DOHH2 (cell line): Measurements from ENCODE around the gene HSPA13.
"Not testable (repeated sequence)": the region's sequence is repeated elsewhere in the genome, so short reads cannot be mapped to it uniquely, and the experiment has no call there.

Experiments used
- H3F3A ChIP-seq: fragments of 200-600 bp; sonication (generic), shearing (Covaris generic); 2 replicates; pipeline ENCODE4 v1.6.0; 2016; ENCODE audit warnings: antibody characterized with exemption, mild to moderate bottlenecking; ENCODE audit not compliant: control insufficient read depth, insufficient read depth
- H3K27ac ChIP-seq: fragments of 200-600 bp; sonication (generic); 2 replicates; pipeline ENCODE4 v1.5.1; 2014; ENCODE audit warnings: low read depth, mild to moderate bottlenecking, low read length, moderate library complexity
- H3K27me3 ChIP-seq: fragments of 200-600 bp; sonication (generic); 2 replicates; pipeline ENCODE4 v1.6.1; 2014; ENCODE audit warnings: mild to moderate bottlenecking, low read length, mixed read lengths; ENCODE audit not compliant: control insufficient read depth
- H3K36me3 ChIP-seq: fragments of 200-600 bp; sonication (generic); 2 replicates; pipeline ENCODE4 v1.6.1; 2014; ENCODE audit warnings: mild to moderate bottlenecking, low read length, moderate library complexity, mixed read lengths; ENCODE audit not compliant: control insufficient read depth
- H3K4me1 ChIP-seq: fragments of 200-600 bp; sonication (generic); 2 replicates; pipeline ENCODE4 v1.6.1; 2014; ENCODE audit warnings: mild to moderate bottlenecking, low read length, mixed read lengths; ENCODE audit not compliant: control insufficient read depth
- H3K4me2 ChIP-seq: fragments of 200-600 bp; sonication (generic); 2 replicates; pipeline ENCODE4 v1.6.0; 2014; ENCODE audit warnings: mild to moderate bottlenecking, low read length, moderate library complexity
- H3K4me3 ChIP-seq: fragments of 200-600 bp; sonication (generic); 2 replicates; pipeline ENCODE4 v1.5.1; 2014; ENCODE audit warnings: mild to moderate bottlenecking, low read length, mixed read lengths
- H3K79me2 ChIP-seq: fragments of 200-600 bp; sonication (generic); 2 replicates; pipeline ENCODE4 v1.6.1; 2014; ENCODE audit warnings: mild to moderate bottlenecking, low read length, mixed read lengths; ENCODE audit not compliant: control insufficient read depth
- H3K9me2 ChIP-seq: fragments of 200-600 bp; sonication (generic); replicated peaks from 2 replicates; pipeline ENCODE4 v1.6.1; 2014; ENCODE audit warnings: mild to moderate bottlenecking, low read length, mixed read lengths; ENCODE audit not compliant: control insufficient read depth
- H3K9me3 ChIP-seq: fragments of 200-600 bp; sonication (generic); 2 replicates; pipeline ENCODE4 v1.6.1; 2014; ENCODE audit warnings: antibody characterized with exemption, low read length, mixed read lengths; ENCODE audit not compliant: control insufficient read depth, insufficient read depth
- H4K20me1 ChIP-seq: fragments of 200-600 bp; sonication (generic); 2 replicates; pipeline ENCODE4 v1.6.0; 2014; ENCODE audit warnings: low read depth, mild to moderate bottlenecking, antibody characterized with exemption, low read length, moderate library complexity; ENCODE audit not compliant: control insufficient read depth, insufficient read depth
- CTCF ChIP-seq: fragments of 200-600 bp; sonication (generic); IDR thresholded peaks from one replicate; pipeline ENCODE4 v1.5.1; 2014; ENCODE audit warnings: antibody characterized with exemption, mild to moderate bottlenecking, low read depth, low read length; ENCODE audit not compliant: poor library complexity, severe bottlenecking
- EZH2phosphoT487 ChIP-seq: fragments of 200-600 bp; sonication (generic); IDR thresholded peaks from 2 replicates; pipeline ENCODE4 v1.6.1; 2017; ENCODE audit warnings: borderline replicate concordance, mild to moderate bottlenecking, antibody characterized with exemption, low read length, moderate library complexity, mixed read lengths

The HSPA13 gene

GRCh38 chr21:14353726-14354125 lies 29.2 kb downstream of the HSPA13 start:
- H3K36me3 ChIP-seq = no peaks in the 10 kb centered on the region
- no peak overlapping the region for H3K4me3 ChIP-seq
- H3K27me3 ChIP-seq = no peaks in the 10 kb centered on the region; the same call in none of the 2 replicates
- H3K4me1 ChIP-seq = no peaks in the 10 kb centered on the region
- H3K4me2 ChIP-seq = no peak overlapping the region
- H3K9me2 ChIP-seq = no peaks in the 10 kb centered on the region
- no peaks in the 10 kb centered on the region for H3F3A ChIP-seq
- no peak for TF ChIP-seq EZH2phosphoT487
- TF ChIP-seq CTCF = no peak
- H3K9me3 ChIP-seq = no peaks in the 10 kb centered on the region
- no peaks in the 10 kb centered on the region for H4K20me1 ChIP-seq
- H3K27ac ChIP-seq = no peak overlapping the region
- no peaks in the 10 kb centered on the region for H3K79me2 ChIP-seq

GRCh38 chr21:14353231-14353630 lies 29.7 kb downstream of the HSPA13 start:
- Histone ChIP-seq H3F3A (no peaks in the 10 kb centered on the region), H3K79me2 (no peaks in the 10 kb centered on the region), H3K9me2 (no peaks in the 10 kb centered on the region), H3K4me3 (no peak overlapping the region), H3K27me3 (peaks cover 3% of the 10 kb centered on the region), H3K36me3 (no peaks in the 10 kb centered on the region), H4K20me1 (no peaks in the 10 kb centered on the region), H3K27ac (no peak overlapping the region), H3K9me3 (no peaks in the 10 kb centered on the region), H3K4me2 (no peak overlapping the region), H3K4me1 (no peaks in the 10 kb centered on the region)
- TF ChIP-seq CTCF = no peak
- no peak for TF ChIP-seq EZH2phosphoT487

GRCh38 chr21:14327346-14327745 lies 55.6 kb downstream of the HSPA13 start:
- not testable (repeated sequence) for H4K20me1 ChIP-seq, H3K36me3 ChIP-seq, H3K27me3 ChIP-seq, H3K79me2 ChIP-seq, H3K27ac ChIP-seq, H3K9me3 ChIP-seq, H3K4me3 ChIP-seq, H3K4me2 ChIP-seq, H3K9me2 ChIP-seq, H3F3A ChIP-seq, H3K4me1 ChIP-seq

GRCh38 chr21:14325595-14325994 lies 57.4 kb downstream of the HSPA13 start:
- no peaks in the 10 kb centered on the region for H3F3A ChIP-seq
- H3K4me1 ChIP-seq = no peaks in the 10 kb centered on the region
- no peak overlapping the region for H3K4me2 ChIP-seq
- H4K20me1 ChIP-seq = no peaks in the 10 kb centered on the region
- no peaks in the 10 kb centered on the region for H3K27me3 ChIP-seq
- no peaks in the 10 kb centered on the region for H3K9me3 ChIP-seq
- TF ChIP-seq EZH2phosphoT487 = no peak
- no peak for TF ChIP-seq CTCF
- H3K27ac ChIP-seq = no peak overlapping the region
- no peaks in the 10 kb centered on the region for H3K9me2 ChIP-seq
- H3K79me2 ChIP-seq = no peaks in the 10 kb centered on the region
- H3K36me3 ChIP-seq = no peaks in the 10 kb centered on the region
- H3K4me3 ChIP-seq = no peak overlapping the region
